Upper lobe of left lung (tissue), 4 donors: ENCODE measurements around the gene RASL10B.

ENCODE experiments used
- EP300 ChIP-seq, 4 donors: sonication (generic); formaldehyde crosslinking; IDR thresholded peaks; one replicate each; pipeline ENCODE4 v1.5.1; 2017; ENCODE audit warnings: antibody characterized with exemption in 4 of 4, control low read depth in 2 of 4
- POLR2A ChIP-seq, 4 donors: fragments of 450-650 bp; IDR thresholded peaks; one replicate each; pipeline ENCODE4 v1.5.1; 2016 to 2017; ENCODE audit warnings: antibody characterized with exemption in 4 of 4, mild to moderate bottlenecking in 2 of 4
- TF ChIP-seq, protein P1 (sequence below), 6 experiments: fragments of 450-650 bp in 4 of 6; fragments of 200-600 bp in 2 of 6; sonication (generic) in 2 of 6; IDR thresholded peaks; one replicate each; pipeline ENCODE4 v1.5.1; 2016 to 2019; ENCODE audit warnings: antibody characterized with exemption in 6 of 6

GRCh38 chr17:35790841-35791240, 59.4 kb downstream of the RASL10B start:
- no peak for TF ChIP-seq EP300 (IDR thresholded peaks at IDR 0.05)
- no peak for TF ChIP-seq POLR2A (IDR thresholded peaks at IDR 0.05)
- TF ChIP-seq, protein P1, sequence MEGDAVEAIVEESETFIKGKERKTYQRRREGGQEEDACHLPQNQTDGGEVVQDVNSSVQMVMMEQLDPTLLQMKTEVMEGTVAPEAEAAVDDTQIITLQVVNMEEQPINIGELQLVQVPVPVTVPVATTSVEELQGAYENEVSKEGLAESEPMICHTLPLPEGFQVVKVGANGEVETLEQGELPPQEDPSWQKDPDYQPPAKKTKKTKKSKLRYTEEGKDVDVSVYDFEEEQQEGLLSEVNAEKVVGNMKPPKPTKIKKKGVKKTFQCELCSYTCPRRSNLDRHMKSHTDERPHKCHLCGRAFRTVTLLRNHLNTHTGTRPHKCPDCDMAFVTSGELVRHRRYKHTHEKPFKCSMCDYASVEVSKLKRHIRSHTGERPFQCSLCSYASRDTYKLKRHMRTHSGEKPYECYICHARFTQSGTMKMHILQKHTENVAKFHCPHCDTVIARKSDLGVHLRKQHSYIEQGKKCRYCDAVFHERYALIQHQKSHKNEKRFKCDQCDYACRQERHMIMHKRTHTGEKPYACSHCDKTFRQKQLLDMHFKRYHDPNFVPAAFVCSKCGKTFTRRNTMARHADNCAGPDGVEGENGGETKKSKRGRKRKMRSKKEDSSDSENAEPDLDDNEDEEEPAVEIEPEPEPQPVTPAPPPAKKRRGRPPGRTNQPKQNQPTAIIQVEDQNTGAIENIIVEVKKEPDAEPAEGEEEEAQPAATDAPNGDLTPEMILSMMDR (IDR thresholded peaks at IDR 0.05), result no peak
